Neuron (in vitro differentiated cells): ENCODE results near the gene SPECC1.
"Not testable (repeated sequence)": the region's sequence is repeated elsewhere in the genome, so short reads cannot be mapped to it uniquely, and the experiment has no call there.

Experiments
- H2AFZ ChIP-seq: one replicate; pipeline ENCODE4 v1.6.1; 2013; ENCODE audit warnings: low read depth, mild to moderate bottlenecking, inconsistent platforms, low read length, moderate library complexity
- H3K27me3 ChIP-seq: one replicate; pipeline ENCODE4 v1.6.1; 2013; ENCODE audit warnings: low read length; ENCODE audit not compliant: insufficient read depth
- H3K36me3 ChIP-seq: one replicate; pipeline ENCODE4 v1.6.1; 2013; ENCODE audit warnings: low read length; ENCODE audit not compliant: insufficient read depth
- H3K4me1 ChIP-seq: one replicate; pipeline ENCODE4 v1.6.1; 2013; ENCODE audit warnings: low read length; ENCODE audit not compliant: insufficient read depth
- H3K4me3 ChIP-seq: 2 replicates; pipeline ENCODE4 v1.5.1; 2013; ENCODE audit warnings: mild to moderate bottlenecking, low read length, moderate library complexity
- H3K9me3 ChIP-seq: one replicate; pipeline ENCODE4 v1.6.1; 2013; ENCODE audit warnings: low read length

The SPECC1 gene

DNA sequence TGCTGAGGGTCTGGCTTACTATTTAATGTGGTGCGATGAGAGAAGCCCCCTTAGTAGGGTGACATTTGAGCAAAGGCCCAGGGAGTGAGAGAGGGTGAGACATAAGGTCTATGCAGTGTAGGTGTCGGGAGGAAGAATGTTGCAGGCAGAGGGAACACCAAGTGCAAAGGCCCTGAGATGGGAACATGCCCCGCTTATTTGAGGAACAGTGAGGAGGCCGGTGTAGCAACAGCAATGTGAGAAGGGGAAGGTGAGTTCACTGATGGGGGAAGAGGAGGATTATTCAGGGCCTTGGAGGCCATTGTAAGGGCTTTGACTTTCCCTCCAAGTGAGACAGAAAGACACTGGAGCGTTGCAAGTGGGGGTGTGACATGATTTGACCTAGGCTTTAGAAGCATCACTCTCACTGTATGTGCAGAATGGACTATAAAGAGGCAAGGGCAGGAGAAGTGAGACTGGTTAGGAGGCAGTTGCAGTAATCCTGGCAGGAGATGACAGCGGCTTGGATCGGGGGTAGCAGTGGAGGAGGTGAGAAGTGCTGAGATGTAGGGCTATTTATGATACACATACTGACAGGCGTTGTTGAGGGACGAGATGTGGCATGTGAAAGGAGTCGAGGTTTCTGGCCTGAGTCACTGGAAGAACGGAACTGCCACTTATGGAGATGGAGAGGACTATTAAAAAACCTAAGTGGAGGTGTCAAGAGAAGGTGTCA is 145.3 kb downstream of the SPECC1 start:
- Histone ChIP-seq H2AFZ (no peak overlapping the region), H3K36me3 (no peaks in the 10 kb centered on the region), H3K9me3 (no peaks in the 10 kb centered on the region), H3K4me1 (peaks cover 13% of the 10 kb centered on the region), H3K27me3 (peaks cover 9% of the 10 kb centered on the region), H3K4me3 (no peak overlapping the region)

DNA sequence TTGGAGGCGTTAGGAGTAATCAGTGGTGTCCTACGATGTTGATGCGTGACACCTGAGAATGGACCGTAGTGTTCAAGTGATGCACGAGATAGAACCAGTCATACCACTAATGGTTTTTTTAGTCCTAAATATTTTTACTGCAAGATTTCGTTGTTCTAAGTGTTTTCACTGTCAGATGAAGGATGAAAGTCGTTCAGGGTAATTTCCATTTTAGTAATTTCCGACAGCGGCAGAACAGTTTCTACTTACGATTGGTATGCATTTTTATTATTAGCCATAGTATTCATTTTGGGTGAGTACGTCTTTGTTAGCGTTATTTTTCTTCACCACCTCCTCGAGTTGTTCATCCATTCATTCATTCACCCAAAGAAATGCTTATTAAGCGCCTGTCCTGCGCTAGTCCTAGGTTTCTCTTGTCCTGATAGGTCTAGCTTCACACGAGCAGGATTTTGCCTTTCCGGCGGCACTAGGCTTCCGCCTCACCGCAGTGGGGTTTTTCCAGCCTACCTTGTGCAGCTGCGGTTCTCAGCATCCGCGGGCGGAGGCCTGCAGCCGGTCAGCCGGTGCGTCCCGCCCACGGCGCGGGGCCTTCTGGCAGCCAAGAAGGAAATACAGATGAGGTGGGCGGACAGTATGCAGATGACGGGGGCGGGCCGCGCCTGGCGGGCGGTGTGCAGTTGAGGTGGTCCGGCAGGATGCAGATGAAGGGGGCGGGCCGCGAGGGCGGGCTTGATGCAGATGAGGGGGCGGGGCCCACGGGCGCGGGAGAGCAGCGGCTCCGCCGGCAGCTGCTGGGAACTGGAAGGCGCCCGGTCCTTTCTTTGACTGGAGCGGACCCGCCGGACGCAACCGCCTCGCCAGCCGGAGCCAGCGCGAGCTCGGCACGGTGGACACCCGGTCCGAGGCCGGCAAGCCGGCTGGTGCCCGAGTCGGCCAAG is 146.4 kb downstream of the SPECC1 start:
- peak overlapping the region; percentile 78 for H3K4me3 ChIP-seq
- H3K4me1 ChIP-seq: peaks cover 13% of the 10 kb centered on the region
- H3K9me3 ChIP-seq: no peaks in the 10 kb centered on the region
- peak overlapping the region; percentile 70 for H2AFZ ChIP-seq
- H3K27me3 ChIP-seq: peaks cover 9% of the 10 kb centered on the region
- no peaks in the 10 kb centered on the region for H3K36me3 ChIP-seq

- Histone ChIP-seq H3K4me1 (peaks cover 13% of the 10 kb centered on the region), H3K4me3 (peak overlapping the region; percentile 78), H2AFZ (peak overlapping the region; percentile 70), H3K36me3 (no peaks in the 10 kb centered on the region), H3K9me3 (no peaks in the 10 kb centered on the region), H3K27me3 (peaks cover 9% of the 10 kb centered on the region)
Measured at GRCh38 chr17:20156196-20157000, 147.2 kb downstream of the SPECC1 start.

DNA sequence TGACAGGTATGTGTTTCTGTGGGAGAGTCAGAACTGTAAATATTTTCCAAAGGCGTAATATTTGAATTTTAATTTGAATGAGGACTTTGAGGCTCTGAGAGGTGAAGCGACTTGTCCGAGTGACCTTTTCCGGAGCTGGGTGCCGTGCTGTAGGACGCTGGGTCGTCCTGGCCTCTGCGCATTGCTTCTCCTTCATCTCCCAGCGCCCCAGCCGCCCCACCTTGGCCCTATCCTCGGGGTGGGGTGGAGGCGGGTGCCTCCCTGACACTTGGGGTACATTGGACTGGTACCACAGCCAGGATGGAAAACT is 147.8 kb downstream of the SPECC1 start:
- H3K4me1 ChIP-seq: peaks cover 13% of the 10 kb centered on the region
- peak overlapping the region; percentile 78 for H3K4me3 ChIP-seq
- no peaks in the 10 kb centered on the region for H3K36me3 ChIP-seq
- peak overlapping the region; percentile 70 for H2AFZ ChIP-seq
- H3K9me3 ChIP-seq: no peaks in the 10 kb centered on the region
- H3K27me3 ChIP-seq: peaks cover 9% of the 10 kb centered on the region

DNA sequence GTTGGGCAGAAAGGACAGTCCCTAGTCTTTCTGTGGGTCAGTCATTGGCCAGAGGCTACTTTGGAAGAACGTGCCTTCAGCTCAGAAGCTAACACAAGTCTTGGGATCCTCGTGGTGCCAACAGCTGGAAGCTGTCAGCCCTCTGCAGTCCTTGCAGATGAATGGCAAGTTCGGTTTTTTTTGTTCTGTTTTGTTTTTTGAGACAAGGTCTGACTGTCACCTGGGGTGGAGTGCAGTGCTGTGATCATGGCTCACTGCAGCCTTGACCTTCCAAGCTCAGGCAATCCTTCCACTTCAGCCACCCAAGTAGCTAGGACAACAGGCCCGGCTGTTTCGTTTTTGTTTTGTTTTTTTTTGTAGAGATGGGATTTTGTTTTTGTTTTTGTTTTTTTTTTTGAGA is 149.4 kb downstream of the SPECC1 start:
- Histone ChIP-seq H3K36me3 (peaks cover 2% of the 10 kb centered on the region), H3K4me3 (no peak overlapping the region), H2AFZ (no peak overlapping the region), H3K9me3 (no peaks in the 10 kb centered on the region), H3K4me1 (peaks cover 13% of the 10 kb centered on the region), H3K27me3 (peaks cover 9% of the 10 kb centered on the region)

- H3K36me3 ChIP-seq: peaks cover 2% of the 10 kb centered on the region
- H3K27me3 ChIP-seq: peaks cover 6% of the 10 kb centered on the region
- no peak overlapping the region for H2AFZ ChIP-seq
- no peaks in the 10 kb centered on the region for H3K9me3 ChIP-seq
- no peak overlapping the region for H3K4me3 ChIP-seq
- H3K4me1 ChIP-seq: peaks cover 13% of the 10 kb centered on the region
Measured at GRCh38 chr17:20159406-20160069, 150.4 kb downstream of the SPECC1 start.

GRCh38 chr17:20165516-20165915 is 156.4 kb downstream of the SPECC1 start:
- not testable (repeated sequence) for H3K9me3 ChIP-seq, H2AFZ ChIP-seq, H3K36me3 ChIP-seq, H3K27me3 ChIP-seq, H3K4me3 ChIP-seq, H3K4me1 ChIP-seq

GRCh38 chr17:20170085-20170484 is 160.9 kb downstream of the SPECC1 start:
- Histone ChIP-seq H3K9me3 (no peaks in the 10 kb centered on the region), H3K4me1 (peaks cover 14% of the 10 kb centered on the region), H2AFZ (no peak overlapping the region), H3K36me3 (no peaks in the 10 kb centered on the region), H3K4me3 (no peak overlapping the region), H3K27me3 (no peaks in the 10 kb centered on the region)

GRCh38 chr17:20171741-20172365 is 162.7 kb downstream of the SPECC1 start:
- Histone ChIP-seq H3K4me3 (no peak overlapping the region), H3K36me3 (no peaks in the 10 kb centered on the region), H3K9me3 (no peaks in the 10 kb centered on the region), H2AFZ (no peak overlapping the region), H3K4me1 (peaks cover 14% of the 10 kb centered on the region), H3K27me3 (no peaks in the 10 kb centered on the region)

DNA sequence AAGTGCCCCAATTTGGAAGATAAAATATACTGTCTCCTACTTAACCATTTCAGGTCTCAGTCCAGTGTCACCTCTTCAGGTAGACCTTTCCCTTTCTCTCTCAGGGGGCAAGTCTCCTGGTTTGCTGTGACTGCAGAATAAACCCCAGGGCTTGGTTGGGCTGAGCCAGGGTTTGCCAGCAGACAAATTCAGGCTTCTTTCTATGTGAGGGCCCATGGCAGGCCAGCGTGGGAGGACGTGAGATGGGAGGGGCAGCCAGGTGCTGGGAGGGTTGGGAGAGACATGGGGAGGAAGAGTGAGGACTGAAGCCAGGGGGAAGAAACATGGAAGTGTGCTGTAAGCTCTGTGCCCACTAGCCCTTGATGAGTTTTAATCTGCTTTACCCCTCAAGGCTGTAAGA is 163.2 kb downstream of the SPECC1 start:
- Histone ChIP-seq H3K36me3 (no peaks in the 10 kb centered on the region), H2AFZ (no peak overlapping the region), H3K4me3 (no peak overlapping the region), H3K9me3 (no peaks in the 10 kb centered on the region), H3K4me1 (peaks cover 14% of the 10 kb centered on the region), H3K27me3 (no peaks in the 10 kb centered on the region)

GRCh38 chr17:20173091-20173490 is 163.9 kb downstream of the SPECC1 start:
- Histone ChIP-seq H3K9me3 (no peaks in the 10 kb centered on the region), H2AFZ (no peak overlapping the region), H3K4me1 (peaks cover 14% of the 10 kb centered on the region), H3K36me3 (no peaks in the 10 kb centered on the region), H3K27me3 (no peaks in the 10 kb centered on the region), H3K4me3 (no peak overlapping the region)

DNA sequence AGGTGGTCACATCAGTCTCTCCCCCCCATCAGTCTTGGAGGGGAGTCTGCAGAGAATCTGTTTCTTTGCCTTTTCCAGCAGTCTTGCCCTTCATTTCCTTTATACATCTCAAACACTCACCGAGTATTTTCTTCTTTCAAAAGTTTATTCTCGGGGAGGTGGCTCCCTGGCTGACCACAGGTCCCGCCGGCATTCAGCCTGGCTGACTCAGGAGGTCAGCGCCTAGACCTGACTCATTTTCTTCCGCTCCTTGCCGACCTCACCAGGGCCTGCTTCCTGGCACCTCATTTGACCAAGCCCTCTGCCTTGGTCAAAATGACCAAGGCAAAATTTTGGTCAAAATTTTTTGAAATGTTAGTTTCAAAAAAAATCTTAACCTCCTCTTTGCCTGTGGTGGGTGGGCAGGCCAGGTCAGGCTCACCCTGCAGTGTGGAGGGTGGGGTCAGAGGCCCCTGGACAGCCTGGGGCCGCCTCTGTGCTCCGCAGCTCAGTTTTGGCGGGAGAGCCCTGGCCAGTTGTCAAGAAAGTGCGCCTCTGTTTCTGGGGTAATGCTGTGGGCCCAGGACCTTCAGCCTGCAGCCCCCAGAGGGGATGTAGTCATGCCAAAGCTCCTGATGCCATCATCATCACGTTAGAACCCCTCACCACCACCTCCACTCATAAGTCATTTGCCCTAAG is 165.6 kb downstream of the SPECC1 start:
- no peak overlapping the region for H3K4me3 ChIP-seq
- H3K36me3 ChIP-seq: no peaks in the 10 kb centered on the region
- H3K9me3 ChIP-seq: no peaks in the 10 kb centered on the region
- H3K4me1 ChIP-seq: peaks cover 29% of the 10 kb centered on the region
- no peak overlapping the region for H2AFZ ChIP-seq
- no peaks in the 10 kb centered on the region for H3K27me3 ChIP-seq
